Natural killer cell treated with Interleukin-12 subunit alpha and Interleukin-12 subunit beta and Interleukin-15 and Interleukin-18, amount 100 ng/mL, for 72 hours (primary cell): ENCODE data around the gene ZNF605. TPM values are rescaled to one million over a fixed set of nuclear protein-coding genes. Genes with fewer than 3 reads are reported as not detected.
A peak's percentile ranks its signal among the peaks of the same experiment; 100 is the strongest.

Experiments used
- ATAC-seq, 2 donors: fragments of 150-1000 bp; cut with Tn5 transposase in 1 of 2; sonication (Bioruptor Pico), chemical (Tn5 transposase) in 1 of 2; 2 replicates each; pipeline ENCODE4 v1.10.0; 2021
- DNase-seq: peaks from one replicate; pipeline ENCODE4 v3.0.0; 2022; ENCODE audit warnings: low spot score
- H3K27ac Mint-ChIP-seq, 2 donors: 1 replicate in 1 of 2; 2 replicates in 1 of 2; pipeline ENCODE4 v1.8.0; 2022; ENCODE audit warnings: mixed read lengths in 2 of 2, mild to moderate bottlenecking in 1 of 2, moderate library complexity in 1 of 2
- H3K27me3 Mint-ChIP-seq, 2 donors: 1 replicate in 1 of 2; 2 replicates in 1 of 2; pipeline ENCODE4 v1.8.0; 2022; ENCODE audit warnings: mixed read lengths in 2 of 2
- H3K36me3 Mint-ChIP-seq: one replicate; pipeline ENCODE4 v1.8.0; 2022; ENCODE audit warnings: mixed read lengths
- H3K4me1 Mint-ChIP-seq, 2 donors: 1 replicate in 1 of 2; 2 replicates in 1 of 2; pipeline ENCODE4 v1.8.0; 2022; ENCODE audit warnings: low read depth in 2 of 2, mixed read lengths in 2 of 2, mild to moderate bottlenecking in 1 of 2
- H3K4me3 Mint-ChIP-seq: one replicate; pipeline ENCODE4 v1.8.0; 2022; ENCODE audit warnings: mixed read lengths
- H3K9me3 Mint-ChIP-seq: 2 replicates; pipeline ENCODE4 v1.8.0; 2022; ENCODE audit warnings: mixed read lengths
- total RNA-seq, 2 donors: library from RNA; stranded (reverse); gene quantifications; one replicate each; pipeline ENCODE4 v1.2.3, GENCODE V29; 2022

Gene ZNF605
- total RNA-seq, 2 donors from 2014 or later, result 6.7 to 7.5 TPM

DNA sequence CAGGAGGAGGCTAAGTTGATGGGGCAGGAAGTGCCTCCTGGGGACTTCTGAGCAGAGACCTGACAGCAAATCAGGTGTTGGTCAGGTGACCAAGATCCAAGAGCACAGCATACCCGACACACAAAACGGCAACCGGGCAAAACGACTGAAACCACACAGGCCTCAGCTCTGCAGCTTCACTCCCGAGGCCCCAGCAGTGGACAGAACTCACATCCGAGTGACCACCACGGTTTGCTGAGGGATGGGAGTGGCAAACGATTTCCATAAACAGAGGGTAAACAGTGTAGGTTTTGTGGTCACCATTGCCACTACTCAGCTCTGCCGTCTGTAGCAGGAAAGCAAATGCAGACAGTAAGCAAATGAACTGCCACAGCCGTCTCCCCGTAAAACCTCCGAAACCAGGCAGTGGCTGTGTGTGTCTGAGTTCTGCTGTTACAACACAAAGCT, 83.1 kb downstream of the ZNF605 start:
- no peak overlapping the region for H3K27ac Mint-ChIP-seq
- peaks cover 10% of the 10 kb centered on the region for H3K36me3 Mint-ChIP-seq
- H3K9me3 Mint-ChIP-seq, result no peaks in the 10 kb centered on the region
- no peak overlapping the region for H3K4me3 Mint-ChIP-seq
- H3K27me3 Mint-ChIP-seq, result no peaks in the 10 kb centered on the region
- peaks cover 0 to 6% of the 10 kb centered on the region in 2 donors for H3K4me1 Mint-ChIP-seq
- DNase-seq (no peak), ATAC-seq (peak in 1 of 2 donors; percentile 46)

DNA sequence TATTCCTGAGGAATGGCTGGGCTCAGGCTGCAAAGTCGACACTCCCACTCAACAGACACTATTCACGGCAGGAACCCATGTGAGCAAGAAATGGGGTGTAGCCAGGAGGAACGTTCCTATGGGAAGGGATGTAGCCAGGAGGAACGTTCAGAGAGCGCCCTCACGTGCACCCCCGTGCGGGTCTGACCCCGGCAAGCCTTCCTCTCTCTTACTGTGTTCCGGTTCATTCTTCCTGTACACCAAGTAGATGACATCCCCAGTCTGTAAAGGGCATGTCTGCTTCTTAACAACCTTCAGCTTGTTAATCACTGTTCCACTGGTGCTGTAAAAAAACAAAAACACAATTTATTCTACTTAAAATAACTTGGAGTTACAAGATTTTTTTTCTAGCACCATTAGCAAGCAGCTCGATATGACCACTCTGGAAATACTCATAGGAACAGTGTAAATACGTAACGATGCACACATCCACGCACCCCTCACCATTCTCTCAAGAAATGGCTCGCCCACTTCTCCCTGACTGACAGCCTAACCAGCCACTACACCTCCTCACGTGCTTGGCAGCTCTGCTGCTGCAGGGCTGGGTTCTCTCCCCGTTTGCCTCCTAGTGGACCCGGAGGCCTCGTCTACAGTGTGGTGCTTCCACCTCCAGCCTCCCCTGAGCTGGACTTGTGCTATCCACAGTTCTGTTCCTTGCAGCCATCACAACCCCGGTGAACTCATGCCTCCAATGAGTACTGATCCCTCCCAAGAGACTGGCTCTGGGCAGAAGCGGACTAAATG, 83.8 kb downstream of the ZNF605 start:
- DNase-seq (no peak), ATAC-seq (no peak)
- H3K36me3 Mint-ChIP-seq, result peaks cover 14% of the 10 kb centered on the region
- peaks cover 3 to 6% of the 10 kb centered on the region in 2 donors for H3K4me1 Mint-ChIP-seq
- no peaks in the 10 kb centered on the region for H3K9me3 Mint-ChIP-seq
- H3K4me3 Mint-ChIP-seq, result no peak overlapping the region
- no peak overlapping the region for H3K27ac Mint-ChIP-seq
- H3K27me3 Mint-ChIP-seq, result no peaks in the 10 kb centered on the region

DNA sequence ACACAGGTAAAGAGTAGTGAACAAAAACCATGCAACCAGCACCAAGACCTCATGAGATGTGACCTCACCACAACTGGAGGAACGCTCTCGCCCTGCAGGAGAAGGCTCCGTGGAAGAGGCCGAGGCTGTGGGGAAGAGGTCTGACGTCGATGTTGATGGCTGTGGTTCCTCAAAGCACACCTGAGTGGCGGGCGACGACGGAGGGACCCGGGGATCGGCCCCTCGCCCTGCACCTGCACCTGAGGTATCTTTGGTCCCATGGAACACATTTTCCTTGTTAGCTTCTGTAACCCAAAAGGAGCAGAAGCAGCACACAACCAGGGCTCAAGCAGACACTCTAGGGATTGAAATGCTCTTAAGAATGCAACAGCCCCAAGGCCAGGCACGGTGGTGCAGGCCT, 86.6 kb downstream of the ZNF605 start:
- Mint-ChIP-seq H3K4me1 (peaks cover 8 to 15% of the 10 kb centered on the region in 2 donors), H3K9me3 (no peaks in the 10 kb centered on the region), H3K27me3 (no peaks in the 10 kb centered on the region), H3K36me3 (peaks cover 25% of the 10 kb centered on the region), H3K4me3 (no peak overlapping the region), H3K27ac (no peak overlapping the region)
- ATAC-seq (no peak), DNase-seq (no peak)

Other genes starting within 250 kb of the ZNF605 start
- gene PGAM5, start 245.5 kb downstream of the ZNF605 start, total RNA-seq, result 100 to 1,000 TPM in 1 of 2 donors, 10 to 100 TPM in 1; 54.9 to 114 TPM
- gene ANKLE2, start 194.5 kb downstream of the ZNF605 start, total RNA-seq, result 100 to 1,000 TPM; 163 to 193 TPM
- 100 to 1,000 TPM in 1 of 2 donors, 10 to 100 TPM in 1; 69.3 to 118 TPM for gene GOLGA3, start 127.4 kb downstream of the ZNF605 start, total RNA-seq
- 100 to 1,000 TPM; 121 to 155 TPM for gene CHFR, start 68.7 kb downstream of the ZNF605 start, total RNA-seq
- 10 to 100 TPM; 24.1 to 27.3 TPM for gene ZNF26, start 30.1 kb upstream of the ZNF605 start, total RNA-seq
- gene ZNF84, start 81.2 kb upstream of the ZNF605 start, total RNA-seq, result 10 to 100 TPM; 16.8 to 17.6 TPM
- 10 to 100 TPM in 1 of 2 donors, 1 to 10 TPM in 1; 7.1 to 17.1 TPM for gene ZNF140, start 124.6 kb upstream of the ZNF605 start, total RNA-seq
- gene ZNF891, start 174.0 kb upstream of the ZNF605 start, total RNA-seq, result 1 to 10 TPM; 1.4 to 1.7 TPM
- gene ZNF10, start 174.3 kb upstream of the ZNF605 start, total RNA-seq, result 1 to 10 TPM; 2.3 to 3.9 TPM
- gene ZNF268, start 225.2 kb upstream of the ZNF605 start, total RNA-seq, result 10 to 100 TPM; 18.9 to 23.5 TPM